GM12891 (cell line): ENCODE measurements around the gene LYSMD2.

ENCODE experiments used
- POLR2A ChIP-seq: IDR thresholded peaks from 2 replicates; pipeline ENCODE4 v1.6.1; 2011; ENCODE audit warnings: low read depth, low read length, control low read depth
- POLR2AphosphoS5 ChIP-seq: IDR thresholded peaks from 2 replicates; pipeline ENCODE4 v1.6.1; 2011; ENCODE audit warnings: low read depth, low read length, control low read depth
- TAF1 ChIP-seq: IDR thresholded peaks from 2 replicates; pipeline ENCODE4 v1.6.1; 2011; ENCODE audit warnings: low read depth, low read length, control low read depth

DNA sequence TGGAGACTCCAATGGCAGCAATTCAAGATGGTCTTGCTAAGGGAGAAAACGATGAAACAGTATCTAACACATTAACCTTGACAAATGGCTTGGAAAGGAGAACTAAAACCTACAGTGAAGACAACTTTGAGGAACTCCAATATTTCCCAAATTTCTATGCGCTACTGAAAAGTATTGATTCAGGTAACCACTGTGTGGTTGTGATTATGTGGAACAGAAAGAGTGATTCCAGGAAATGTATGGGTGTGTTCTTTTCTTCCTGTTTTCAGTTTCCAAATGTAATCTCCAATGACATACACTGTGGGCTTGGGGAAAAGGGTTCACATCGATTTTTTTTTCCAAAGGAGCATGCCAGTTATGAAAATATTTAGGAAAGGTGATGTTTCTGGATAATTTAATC, 45.3 kb downstream of the LYSMD2 start:
- no peak for TF ChIP-seq POLR2A
- TF ChIP-seq POLR2AphosphoS5 = no peak
- no peak for TF ChIP-seq TAF1
